OCI-LY3 (cell line): ENCODE data around the gene UBE2K.
"Not testable (repeated sequence)": the region's sequence is repeated elsewhere in the genome, so short reads cannot be mapped to it uniquely, and the experiment has no call there.

Experiments
- H2AFZ ChIP-seq: fragments of 200-600, 300-600 bp; shearing (Covaris generic); 2 replicates; pipeline ENCODE4 v1.6.0; 2014; ENCODE audit warnings: antibody characterized with exemption, low read depth, low read length
- H3K27ac ChIP-seq: fragments of 200-600, 300-600 bp; sonication (generic); 2 replicates; pipeline ENCODE4 v1.5.1; 2014; ENCODE audit warnings: mild to moderate bottlenecking, low read length, moderate library complexity, mixed read lengths
- H3K27me3 ChIP-seq: fragments of 200-600, 300-600 bp; sonication (generic); 2 replicates; pipeline ENCODE4 v1.6.1; 2014; ENCODE audit warnings: low read depth, low read length, mixed read lengths
- H3K36me3 ChIP-seq: fragments of 200-600, 300-600 bp; sonication (generic); replicated peaks from 2 replicates; pipeline ENCODE3; 2014; ENCODE audit warnings: low read depth, low read length, mixed read lengths
- H3K4me1 ChIP-seq: fragments of 300-600, 200-600 bp; sonication (generic); 2 replicates; pipeline ENCODE4 v1.6.1; 2014; ENCODE audit warnings: low read length, mixed read lengths
- H3K4me2 ChIP-seq: fragments of 200-600, 300-600 bp; sonication (generic); 2 replicates; pipeline ENCODE4 v1.6.1; 2014; ENCODE audit warnings: low read length, mixed read lengths
- H3K4me3 ChIP-seq: fragments of 300-600, 200-600 bp; sonication (generic); 2 replicates; pipeline ENCODE4 v1.5.1; 2014; ENCODE audit warnings: antibody characterized with exemption, mild to moderate bottlenecking, low read length, moderate library complexity
- H3K79me2 ChIP-seq: fragments of 300-600, 200-600 bp; shearing (Covaris generic); 2 replicates; pipeline ENCODE4 v1.6.1; 2014; ENCODE audit warnings: mild to moderate bottlenecking, low read length, mixed read lengths
- H3K9ac ChIP-seq: fragments of 300-600, 200-600 bp; shearing (Covaris generic); 2 replicates; pipeline ENCODE4 v1.6.0; 2014; ENCODE audit warnings: mild to moderate bottlenecking, low read length, moderate library complexity
- H3K9me3 ChIP-seq: fragments of 200-600, 300-600 bp; shearing (Covaris generic); 2 replicates; pipeline ENCODE4 v1.6.1; 2014; ENCODE audit warnings: low read length, mixed read lengths; ENCODE audit not compliant: insufficient read depth
- H4K20me1 ChIP-seq: fragments of 200-600, 300-600 bp; sonication (generic); 2 replicates; pipeline ENCODE4 v1.6.1; 2016; ENCODE audit warnings: low read length, mixed read lengths; ENCODE audit not compliant: insufficient read depth
- CTCF ChIP-seq: fragments of 200-600, 300-600 bp; sonication (generic); IDR thresholded peaks from 2 replicates; pipeline ENCODE4 v1.5.1; 2014; ENCODE audit warnings: antibody characterized with exemption, low read length, low read depth
- EZH2phosphoT487 ChIP-seq: fragments of 200-600 bp; shearing (Covaris generic); IDR thresholded peaks from 2 replicates; pipeline ENCODE4 v1.6.1; 2018; ENCODE audit warnings: antibody characterized with exemption, mixed run types, low read depth

UBE2K gene

GRCh38 chr4:39664828-39665731, 32.9 kb upstream of the UBE2K start:
- Histone ChIP-seq H3K4me3 (no peak overlapping the region), H3K4me2 (no peak overlapping the region), H2AFZ (no peak overlapping the region), H3K27ac (no peak overlapping the region), H4K20me1 (no peaks in the 10 kb centered on the region), H3K36me3 (no peaks in the 10 kb centered on the region), H3K79me2 (no peaks in the 10 kb centered on the region), H3K4me1 (peaks cover 10% of the 10 kb centered on the region), H3K9ac (no peak overlapping the region), H3K27me3 (no peaks in the 10 kb centered on the region), H3K9me3 (no peaks in the 10 kb centered on the region)
- TF ChIP-seq EZH2phosphoT487 (no peak), CTCF (no peak)

DNA sequence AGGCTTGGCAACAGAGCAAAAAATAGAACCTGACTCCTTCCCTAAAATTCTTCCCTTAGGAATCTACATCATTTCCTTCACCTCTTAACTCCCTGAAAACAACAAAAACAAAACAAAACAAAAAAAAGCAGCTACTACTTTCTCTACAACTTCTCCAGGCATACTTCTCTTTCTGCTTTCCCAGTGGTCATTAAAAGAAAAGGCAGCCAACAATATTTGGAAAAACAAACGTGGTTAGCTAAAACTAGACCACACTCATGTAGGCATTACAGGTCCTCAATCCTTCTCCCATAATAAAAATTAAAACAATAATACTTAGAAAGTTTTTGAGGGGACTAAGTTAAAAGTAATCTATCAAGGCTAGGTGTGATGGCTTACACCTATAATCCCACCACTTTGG, 30.2 kb upstream of the UBE2K start:
- Histone ChIP-seq H4K20me1 (no peaks in the 10 kb centered on the region), H3K27me3 (no peaks in the 10 kb centered on the region), H2AFZ (no peak overlapping the region), H3K9ac (no peak overlapping the region), H3K4me2 (no peak overlapping the region), H3K36me3 (no peaks in the 10 kb centered on the region), H3K4me1 (peaks cover 10% of the 10 kb centered on the region), H3K79me2 (no peaks in the 10 kb centered on the region), H3K9me3 (no peaks in the 10 kb centered on the region), H3K27ac (no peak overlapping the region), H3K4me3 (no peak overlapping the region)
- no peak for TF ChIP-seq CTCF
- TF ChIP-seq EZH2phosphoT487: no peak

DNA sequence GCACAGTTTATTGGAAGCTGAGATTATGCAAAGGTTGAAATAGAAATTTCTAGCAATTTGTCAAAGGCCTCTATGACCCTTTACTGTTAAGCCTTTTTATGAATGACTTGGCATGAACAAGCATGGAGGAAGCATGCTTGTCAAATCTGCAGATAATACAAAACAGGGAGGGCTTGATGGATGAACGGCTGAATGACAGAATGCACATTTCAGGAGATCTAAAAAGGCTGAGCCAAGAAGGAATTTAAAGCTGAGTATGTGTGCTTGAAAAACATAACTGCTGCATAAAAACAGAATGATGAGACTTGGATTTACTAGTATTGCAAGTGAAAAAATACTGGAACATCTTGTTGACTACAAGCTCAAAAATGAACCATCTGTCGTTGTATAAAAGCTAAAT, 29.0 kb upstream of the UBE2K start:
- Histone ChIP-seq H3K4me2 (no peak overlapping the region), H3K4me1 (peaks cover 10% of the 10 kb centered on the region), H3K4me3 (no peak overlapping the region), H3K27me3 (no peaks in the 10 kb centered on the region), H3K79me2 (no peaks in the 10 kb centered on the region), H4K20me1 (no peaks in the 10 kb centered on the region), H2AFZ (no peak overlapping the region), H3K9me3 (no peaks in the 10 kb centered on the region), H3K27ac (no peak overlapping the region), H3K36me3 (no peaks in the 10 kb centered on the region), H3K9ac (no peak overlapping the region)
- TF ChIP-seq EZH2phosphoT487 (no peak), CTCF (no peak)

DNA sequence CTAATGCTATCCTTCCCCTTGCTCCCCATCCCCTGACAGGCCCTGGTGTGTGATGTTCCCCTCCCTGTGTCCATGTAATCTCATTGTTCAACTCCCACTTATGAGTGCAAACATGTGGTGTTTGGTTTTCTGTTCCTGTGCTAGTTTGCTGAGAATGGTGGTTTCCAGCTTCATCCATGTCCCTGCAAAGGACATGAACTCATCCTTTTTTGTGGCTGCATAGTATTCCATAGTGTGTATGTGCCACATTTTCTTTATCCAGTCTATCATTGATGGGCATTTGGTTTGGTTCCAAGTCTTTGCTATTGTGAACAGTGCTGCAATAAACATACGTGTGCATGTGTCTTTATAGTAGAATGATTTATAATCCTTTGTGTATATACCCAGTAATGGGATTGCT, 27.6 kb upstream of the UBE2K start:
- not testable (repeated sequence) for H2AFZ ChIP-seq, H3K27me3 ChIP-seq, H3K79me2 ChIP-seq, H4K20me1 ChIP-seq, H3K27ac ChIP-seq, H3K9me3 ChIP-seq, H3K4me1 ChIP-seq, H3K9ac ChIP-seq, H3K4me2 ChIP-seq, H3K36me3 ChIP-seq, H3K4me3 ChIP-seq

- H2AFZ ChIP-seq, H3K36me3 ChIP-seq, H3K4me3 ChIP-seq, H4K20me1 ChIP-seq, H3K4me1 ChIP-seq, H3K79me2 ChIP-seq, H3K27ac ChIP-seq, H3K4me2 ChIP-seq, H3K9me3 ChIP-seq, H3K9ac ChIP-seq, H3K27me3 ChIP-seq: not testable (repeated sequence)
Measured at GRCh38 chr4:39675681-39676080, 22.3 kb upstream of the UBE2K start.

DNA sequence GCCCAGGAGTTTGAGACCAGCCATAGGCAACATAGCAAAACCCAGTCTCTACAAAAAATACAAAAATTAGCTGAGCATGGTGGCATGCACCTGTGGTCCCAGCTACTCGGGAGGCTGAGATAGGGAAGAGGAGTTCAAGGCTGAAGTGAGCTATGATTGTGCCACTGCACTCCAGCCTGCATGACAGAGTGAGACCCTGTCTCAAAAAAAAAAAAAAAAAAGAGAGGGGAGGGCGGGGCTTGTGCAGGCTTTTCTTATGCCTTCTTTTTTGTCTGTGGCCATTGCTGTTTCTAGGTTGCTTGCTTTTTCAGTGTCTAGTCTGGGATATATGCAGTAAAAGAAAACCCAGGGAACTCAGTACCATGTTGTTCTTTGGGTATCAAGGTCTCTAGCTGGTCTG, 16.9 kb upstream of the UBE2K start:
- not testable (repeated sequence) for H3K79me2 ChIP-seq, H4K20me1 ChIP-seq, H3K27ac ChIP-seq, H3K36me3 ChIP-seq, H2AFZ ChIP-seq, H3K9ac ChIP-seq, H3K4me3 ChIP-seq, H3K27me3 ChIP-seq, H3K9me3 ChIP-seq, H3K4me2 ChIP-seq
- H3K4me1 ChIP-seq: peaks cover 14% of the 10 kb centered on the region
